Activated T-cell treated with anti-CD3 and anti-CD28 coated beads, Interleukin-2, amount 50 U/mL, for 72 hours (primary cell): Measurements from ENCODE around the gene PET100. TPM values are rescaled to one million over a fixed set of nuclear protein-coding genes. Genes with fewer than 3 reads are reported as not detected.

Source experiments
- ATAC-seq, 2 donors: fragments of 150-1000 bp; cut with Tn5 transposase; replicated peaks in 1 of 2; 2 replicates each; pipeline ENCODE4 v1.10.0; 2021; ENCODE audit warnings: moderate library complexity in 2 of 2, mild to moderate bottlenecking in 1 of 2
- DNase-seq, 2 donors: peaks; one replicate each; pipeline ENCODE4 v3.0.0; 2021 to 2022; ENCODE audit warnings: mixed read lengths in 1 of 2
- H3K27ac Mint-ChIP-seq: one replicate; pipeline ENCODE4 v1.8.0; 2022; ENCODE audit warnings: mild to moderate bottlenecking, moderate library complexity, mixed read lengths
- H3K27me3 Mint-ChIP-seq: one replicate; pipeline ENCODE4 v1.8.0; 2022; ENCODE audit warnings: low read depth, mixed read lengths
- H3K36me3 Mint-ChIP-seq, 2 donors: one replicate each; pipeline ENCODE4 v1.8.0; 2022; ENCODE audit warnings: mixed read lengths in 2 of 2, mild to moderate bottlenecking in 1 of 2; ENCODE audit not compliant: insufficient read depth in 2 of 2
- H3K4me1 Mint-ChIP-seq: one replicate; pipeline ENCODE4 v1.8.0; 2022; ENCODE audit warnings: low read depth, mixed read lengths
- H3K4me3 Mint-ChIP-seq, 2 donors: one replicate each; pipeline ENCODE4 v1.8.0; 2022; ENCODE audit warnings: mild to moderate bottlenecking in 2 of 2, mixed read lengths in 2 of 2, moderate library complexity in 2 of 2
- H3K9me3 Mint-ChIP-seq, 2 donors: one replicate each; pipeline ENCODE4 v1.8.0; 2022; ENCODE audit warnings: mixed read lengths in 2 of 2
- total RNA-seq, 2 donors: library from RNA; stranded (reverse); gene quantifications; one replicate each; pipeline ENCODE4 v1.2.3, GENCODE V29; 2022

PET100 gene, protein sequence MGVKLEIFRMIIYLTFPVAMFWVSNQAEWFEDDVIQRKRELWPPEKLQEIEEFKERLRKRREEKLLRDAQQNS
- total RNA-seq = 10 to 100 TPM; 65.5 to 74.0 TPM

DNA sequence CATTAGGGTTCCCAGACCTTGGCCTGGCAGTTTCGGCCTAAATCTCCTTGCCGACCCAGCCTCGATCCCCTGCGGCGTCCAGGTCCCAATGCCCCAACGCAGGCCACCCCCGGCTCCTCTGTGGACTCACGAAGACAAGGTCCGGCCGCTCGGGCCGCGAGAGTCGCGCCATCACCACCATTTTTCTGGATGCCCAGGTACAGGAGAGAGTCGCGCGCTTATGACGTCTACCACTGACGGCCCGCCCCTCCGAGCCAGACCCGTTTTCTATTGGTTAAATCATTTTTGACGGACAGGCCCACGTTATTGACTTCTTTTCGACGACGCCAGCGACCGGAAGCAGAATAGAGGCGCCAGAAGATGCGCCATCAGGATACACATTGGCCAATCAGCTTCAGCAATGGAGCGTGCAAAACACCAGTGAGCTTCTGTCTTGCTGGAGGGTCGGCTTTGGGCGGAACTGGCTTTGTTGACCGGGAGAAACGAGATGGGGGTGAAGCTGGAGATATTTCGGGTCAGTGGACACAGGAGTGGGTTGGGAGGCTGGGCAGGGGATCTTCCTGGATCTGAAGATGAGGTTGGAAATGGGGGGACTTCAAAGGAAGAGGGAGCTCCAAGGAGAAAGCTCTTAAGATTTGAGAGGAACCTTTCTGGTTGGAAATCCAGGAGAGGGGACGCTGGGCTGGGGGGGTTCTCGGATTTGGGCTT is at the start of gene PET100, which contains the start of gene XAB2:
Gene PET100, plus strand, starts transcription at position 447 of the 708 bp plus-strand sequence. Its CDS starts 41 bp downstream, at position 488.
Gene XAB2, minus strand, starts transcription at position 199 of the 708 bp plus-strand sequence. Its CDS starts 18 bp downstream, at position 181.
- ATAC-seq (peak; percentile 99 to 100), DNase-seq (peak; percentile 95 to 96)
- peaks cover 4 to 6% of the 10 kb centered on the region in 2 donors for H3K36me3 Mint-ChIP-seq
- no peaks in the 10 kb centered on the region for H3K9me3 Mint-ChIP-seq
- peak within 1 kb of the TSS; percentile 97 to 98 for H3K4me3 Mint-ChIP-seq
- peak within 1 kb of the TSS; percentile 99 for H3K27ac Mint-ChIP-seq
- no peaks in the 10 kb centered on the region for H3K27me3 Mint-ChIP-seq
- peaks cover 45% of the 10 kb centered on the region for H3K4me1 Mint-ChIP-seq

DNA sequence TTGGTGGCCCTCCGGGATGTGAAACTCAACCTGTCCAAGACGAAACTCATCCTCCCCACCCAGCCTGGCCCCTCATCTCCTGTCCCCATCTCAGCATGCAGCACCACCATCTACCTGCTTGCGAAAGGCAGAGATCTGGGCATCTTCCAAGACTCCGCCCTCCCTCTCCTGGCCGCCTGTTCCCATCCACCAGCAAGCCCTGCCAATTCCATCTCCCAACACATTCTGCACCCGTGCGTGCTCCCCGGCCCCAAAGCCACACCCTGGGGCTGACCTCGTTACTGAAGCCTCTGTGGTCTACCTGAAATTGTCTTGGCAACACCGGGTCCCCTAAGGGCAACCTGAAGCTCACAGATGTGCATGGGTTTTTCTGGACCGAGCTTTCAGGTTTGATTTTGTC is 47.1 kb upstream of the PET100 start:
- DNase-seq (no peak), ATAC-seq (no peak)
- peaks cover under 1% of the 10 kb centered on the region for H3K27me3 Mint-ChIP-seq
- no peak overlapping the region for H3K4me3 Mint-ChIP-seq
- no peaks in the 10 kb centered on the region for H3K36me3 Mint-ChIP-seq
- no peaks in the 10 kb centered on the region for H3K9me3 Mint-ChIP-seq
- H3K4me1 Mint-ChIP-seq = no peaks in the 10 kb centered on the region
- no peak overlapping the region for H3K27ac Mint-ChIP-seq

DNA sequence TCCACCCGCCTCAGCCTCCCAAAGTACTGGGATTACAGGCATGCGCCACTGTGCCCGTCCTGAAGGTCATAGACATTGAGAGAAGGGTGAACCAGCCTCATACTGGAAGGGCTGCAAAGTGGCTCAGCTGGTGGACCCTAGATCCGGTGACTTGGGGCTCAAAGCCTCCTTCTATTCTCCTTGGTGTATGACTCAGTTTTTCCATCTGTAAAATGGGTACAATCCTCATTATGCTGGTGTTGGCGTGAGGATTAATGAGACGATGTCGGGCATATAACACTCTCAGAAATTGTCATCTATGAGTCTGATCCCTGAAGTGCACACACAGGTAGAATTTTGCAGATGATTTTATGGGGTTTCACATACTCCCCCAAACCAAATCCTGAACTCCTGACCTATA is 39.8 kb upstream of the PET100 start:
- Mint-ChIP-seq H3K36me3 (no peaks in the 10 kb centered on the region), H3K27me3 (peaks cover 16% of the 10 kb centered on the region), H3K9me3 (no peaks in the 10 kb centered on the region), H3K27ac (no peak overlapping the region), H3K4me3 (no peak overlapping the region), H3K4me1 (no peaks in the 10 kb centered on the region)
- DNase-seq = no peak
- no peak for ATAC-seq

DNA sequence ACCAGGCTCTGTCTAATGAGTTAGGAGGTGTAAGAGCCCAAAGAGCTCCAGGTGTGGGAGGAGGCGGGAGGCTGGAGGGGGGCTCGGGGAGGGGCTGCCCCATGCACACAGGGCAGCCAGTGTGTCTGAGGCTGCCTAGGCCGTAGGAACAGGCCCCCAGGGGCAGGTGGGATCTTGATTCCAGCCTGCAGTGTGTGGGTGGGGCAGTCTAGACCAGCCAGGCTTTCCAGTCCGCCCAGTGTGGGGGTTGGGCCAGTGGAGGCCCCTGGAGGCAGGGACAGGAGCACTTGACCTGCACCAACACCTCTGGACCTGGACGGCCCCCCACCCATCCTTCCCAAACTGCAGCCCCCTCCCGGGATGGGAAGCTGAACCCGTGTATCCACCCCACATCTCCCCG is 39.3 kb upstream of the PET100 start:
- peaks cover 3% of the 10 kb centered on the region for H3K4me1 Mint-ChIP-seq
- ATAC-seq (no peak), DNase-seq (no peak)
- no peaks in the 10 kb centered on the region for H3K9me3 Mint-ChIP-seq
- no peak overlapping the region for H3K27ac Mint-ChIP-seq
- no peaks in the 10 kb centered on the region for H3K36me3 Mint-ChIP-seq
- no peak overlapping the region for H3K4me3 Mint-ChIP-seq
- peaks cover 21% of the 10 kb centered on the region for H3K27me3 Mint-ChIP-seq

DNA sequence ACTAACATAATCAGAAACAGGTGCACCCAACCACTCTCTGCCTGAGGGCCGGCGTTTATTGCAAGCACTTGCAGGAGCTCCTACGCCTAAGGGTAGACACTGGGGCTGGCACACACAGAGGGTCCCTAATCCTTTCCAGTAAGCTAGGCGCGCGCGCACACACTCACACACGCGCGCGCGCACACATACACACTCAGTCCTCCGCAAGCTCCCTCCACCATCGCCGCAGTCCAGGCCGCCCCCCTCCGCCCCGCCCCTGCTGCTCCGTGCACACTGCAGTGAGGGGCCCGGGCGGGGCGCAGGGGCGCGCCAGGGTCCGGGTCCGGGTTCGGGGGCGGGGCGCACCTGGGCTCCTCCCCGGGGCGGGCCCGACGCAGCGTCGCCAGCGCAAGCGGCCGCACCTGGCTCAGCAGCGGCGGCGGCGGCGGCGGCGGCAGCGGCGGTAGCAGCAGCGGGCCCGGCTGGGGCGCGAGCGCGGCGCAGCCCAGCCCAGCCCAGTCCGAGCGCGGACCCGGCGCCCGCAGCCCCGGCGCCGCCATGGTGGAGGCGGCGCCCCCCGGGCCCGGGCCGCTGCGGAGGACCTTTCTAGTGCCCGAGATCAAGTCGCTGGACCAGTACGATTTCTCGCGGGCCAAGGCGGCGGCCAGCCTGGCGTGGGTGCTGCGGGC is 34.0 kb upstream of the PET100 start, which contains the start of gene CAMSAP3:
Gene CAMSAP3, plus strand, starts transcription at position 398 of the 668 bp plus-strand sequence. Its CDS starts 140 bp downstream, at position 538.
- Mint-ChIP-seq H3K9me3 (peaks cover 0 to 3% of the 10 kb centered on the region in 2 donors), H3K4me1 (peaks cover 6% of the 10 kb centered on the region), H3K27me3 (peaks cover 45% of the 10 kb centered on the region), H3K36me3 (no peaks in the 10 kb centered on the region), H3K4me3 (peak within 1 kb of the TSS; percentile 78 to 79), H3K27ac (no peak within 1 kb of the TSS)
- DNase-seq = peak; percentile 55 to 70
- ATAC-seq = peak; percentile 87 to 89

DNA sequence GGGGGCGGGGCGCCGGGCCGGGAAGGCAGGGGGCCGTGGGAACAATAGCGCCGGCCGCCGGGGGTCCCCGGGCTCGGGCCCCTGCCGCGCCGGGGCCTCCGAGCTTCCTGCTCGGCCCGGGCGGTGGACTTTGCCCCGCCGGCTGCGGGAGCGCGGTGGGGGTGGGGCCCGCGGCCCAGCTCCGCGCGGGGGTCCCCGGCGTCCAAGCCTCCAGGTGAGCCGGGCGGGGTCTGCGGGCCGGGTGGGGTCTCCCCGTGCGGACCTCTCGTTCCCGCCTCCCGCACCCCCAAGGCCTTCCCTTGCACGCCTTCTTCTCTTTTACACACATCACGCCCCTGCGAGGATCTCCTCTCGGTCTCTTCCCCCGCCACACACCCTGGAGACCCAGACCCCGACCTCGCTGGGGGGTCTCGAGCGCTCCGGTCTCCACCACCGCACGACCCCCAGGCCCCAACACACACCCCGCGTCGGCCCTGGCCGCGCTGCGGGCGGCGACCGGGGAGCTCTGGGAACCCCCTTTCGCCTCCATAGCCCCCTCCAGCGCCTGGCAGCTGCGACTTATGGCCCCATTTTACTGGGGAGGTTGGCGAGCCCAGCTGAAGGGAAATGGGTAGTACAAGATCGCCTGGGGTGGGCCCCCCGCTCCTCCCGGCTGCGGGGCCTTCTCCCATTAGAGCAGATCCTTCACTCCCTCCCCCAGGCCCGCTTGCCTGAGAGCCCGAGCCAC is 33.2 kb upstream of the PET100 start:
- H3K9me3 Mint-ChIP-seq = peaks cover 1 to 7% of the 10 kb centered on the region in 2 donors
- H3K36me3 Mint-ChIP-seq = peaks cover 2 to 3% of the 10 kb centered on the region in 2 donors
- no peak for DNase-seq
- ATAC-seq = peak in 1 of 2 donors; percentile 15
- H3K4me3 Mint-ChIP-seq = peak overlapping the region; percentile 78 to 79
- no peak overlapping the region for H3K27ac Mint-ChIP-seq
- peaks cover 45% of the 10 kb centered on the region for H3K27me3 Mint-ChIP-seq
- H3K4me1 Mint-ChIP-seq = peaks cover 6% of the 10 kb centered on the region

DNA sequence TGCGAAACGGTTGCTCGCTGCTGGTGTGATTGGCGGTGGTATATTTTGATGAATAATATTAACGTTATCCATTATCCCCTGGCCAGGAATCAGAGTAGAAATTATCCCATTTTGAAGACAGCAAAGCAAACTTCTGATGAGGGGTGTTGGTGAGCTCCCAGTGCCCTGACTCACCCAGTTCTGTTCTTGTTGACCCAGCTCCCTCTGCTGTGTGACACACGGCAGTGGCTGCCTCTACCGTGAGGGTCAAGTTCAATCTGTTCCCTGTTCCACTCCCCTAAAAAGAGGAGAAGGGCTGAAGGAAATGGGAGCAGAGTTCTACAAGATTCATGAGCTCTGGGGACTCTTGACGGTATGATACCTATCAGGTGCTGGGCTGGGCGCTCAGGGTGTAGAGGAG is 31.9 kb upstream of the PET100 start:
- Mint-ChIP-seq H3K9me3 (peaks cover 1 to 7% of the 10 kb centered on the region in 2 donors), H3K27ac (no peak overlapping the region), H3K27me3 (peaks cover 45% of the 10 kb centered on the region), H3K36me3 (peaks cover 2 to 3% of the 10 kb centered on the region in 2 donors), H3K4me1 (peaks cover 6% of the 10 kb centered on the region), H3K4me3 (no peak overlapping the region)
- DNase-seq (no peak), ATAC-seq (no peak)

DNA sequence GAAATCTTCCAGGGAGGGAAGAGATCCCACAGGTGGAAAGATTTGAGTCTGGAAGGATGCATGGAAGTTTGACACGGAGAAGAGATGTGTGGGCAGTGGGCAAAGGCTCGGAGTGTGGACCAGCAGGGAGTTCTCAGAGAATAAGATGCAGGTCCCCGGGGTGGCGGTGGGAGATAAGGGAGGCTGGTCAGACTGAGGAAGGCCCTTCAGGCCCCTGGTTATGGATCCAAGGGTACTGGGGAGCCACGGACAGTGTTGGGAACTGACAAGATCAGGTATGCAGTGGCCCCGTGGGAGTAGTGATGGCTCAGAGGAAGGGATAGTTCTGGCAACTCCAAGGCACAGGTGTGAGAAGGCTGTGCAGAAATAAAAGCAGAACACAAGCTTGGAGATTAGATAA is 31.4 kb upstream of the PET100 start:
- Mint-ChIP-seq H3K9me3 (peaks cover 1 to 7% of the 10 kb centered on the region in 2 donors), H3K4me3 (no peak overlapping the region), H3K4me1 (peaks cover 6% of the 10 kb centered on the region), H3K27ac (no peak overlapping the region), H3K27me3 (peaks cover 45% of the 10 kb centered on the region), H3K36me3 (peaks cover 2 to 3% of the 10 kb centered on the region in 2 donors)
- no peak for ATAC-seq
- DNase-seq = no peak

DNA sequence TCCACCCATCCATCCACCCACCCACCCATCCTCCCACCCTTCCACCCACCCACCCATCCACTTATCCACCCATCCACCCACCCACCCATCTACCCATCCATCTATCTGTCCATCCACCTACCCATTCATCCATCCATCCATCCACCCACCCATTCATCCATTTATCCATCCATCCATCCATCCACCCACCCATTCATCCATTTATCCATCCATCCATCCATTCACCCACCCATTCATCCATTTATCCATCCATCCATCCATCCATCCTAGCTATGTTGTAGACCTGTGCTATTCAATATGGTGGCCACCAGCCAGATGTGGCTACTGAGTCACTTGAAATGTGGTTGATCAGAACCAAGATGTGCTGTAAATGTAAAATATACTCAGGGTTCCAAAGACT is 28.9 kb upstream of the PET100 start:
- Mint-ChIP-seq H3K4me3 (no peak overlapping the region), H3K27me3 (peaks cover 22% of the 10 kb centered on the region), H3K27ac (peak overlapping the region; percentile 59), H3K9me3 (peaks cover 1 to 7% of the 10 kb centered on the region in 2 donors), H3K36me3 (peaks cover 2 to 3% of the 10 kb centered on the region in 2 donors), H3K4me1 (no peaks in the 10 kb centered on the region)
- no peak for DNase-seq
- no peak for ATAC-seq

DNA sequence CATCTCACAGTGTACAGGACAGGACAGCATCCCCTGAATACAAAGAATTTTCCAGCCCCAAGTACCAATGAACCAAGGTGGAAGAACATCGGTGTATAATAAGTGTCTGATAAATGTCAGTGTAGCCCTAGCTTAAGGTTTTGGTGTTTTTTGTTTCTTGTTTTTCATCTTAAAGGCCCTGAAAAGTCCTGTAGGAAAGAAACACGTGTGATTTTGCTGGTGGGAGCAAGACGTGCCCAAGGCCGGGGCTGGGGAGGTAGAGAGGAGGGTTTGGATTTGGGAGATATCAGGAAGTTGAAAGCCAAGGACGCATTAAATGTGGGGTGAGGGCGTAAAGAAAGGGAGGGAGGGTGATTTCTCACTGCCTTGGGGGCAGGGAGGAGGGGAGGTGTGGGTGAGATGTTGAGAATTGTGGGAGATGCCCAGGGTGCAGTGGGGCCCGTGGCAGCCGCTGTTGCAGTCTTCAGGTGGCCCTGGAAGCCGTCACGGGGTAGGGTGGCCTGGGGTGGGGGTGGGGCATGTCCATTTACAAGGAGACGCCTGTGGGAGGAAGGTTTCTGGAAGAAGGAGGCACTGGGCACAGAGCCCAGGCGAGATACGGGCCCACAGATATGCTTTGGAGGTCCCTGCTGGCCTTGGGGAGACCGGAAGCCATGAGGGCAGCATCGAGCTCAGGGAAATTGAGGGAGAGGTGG is 27.2 kb upstream of the PET100 start:
- DNase-seq (no peak), ATAC-seq (no peak)
- Mint-ChIP-seq H3K36me3 (peaks cover 2 to 3% of the 10 kb centered on the region in 2 donors), H3K27ac (no peak overlapping the region), H3K4me1 (no peaks in the 10 kb centered on the region), H3K27me3 (peaks cover 16% of the 10 kb centered on the region), H3K4me3 (no peak overlapping the region), H3K9me3 (peaks cover 1 to 7% of the 10 kb centered on the region in 2 donors)

DNA sequence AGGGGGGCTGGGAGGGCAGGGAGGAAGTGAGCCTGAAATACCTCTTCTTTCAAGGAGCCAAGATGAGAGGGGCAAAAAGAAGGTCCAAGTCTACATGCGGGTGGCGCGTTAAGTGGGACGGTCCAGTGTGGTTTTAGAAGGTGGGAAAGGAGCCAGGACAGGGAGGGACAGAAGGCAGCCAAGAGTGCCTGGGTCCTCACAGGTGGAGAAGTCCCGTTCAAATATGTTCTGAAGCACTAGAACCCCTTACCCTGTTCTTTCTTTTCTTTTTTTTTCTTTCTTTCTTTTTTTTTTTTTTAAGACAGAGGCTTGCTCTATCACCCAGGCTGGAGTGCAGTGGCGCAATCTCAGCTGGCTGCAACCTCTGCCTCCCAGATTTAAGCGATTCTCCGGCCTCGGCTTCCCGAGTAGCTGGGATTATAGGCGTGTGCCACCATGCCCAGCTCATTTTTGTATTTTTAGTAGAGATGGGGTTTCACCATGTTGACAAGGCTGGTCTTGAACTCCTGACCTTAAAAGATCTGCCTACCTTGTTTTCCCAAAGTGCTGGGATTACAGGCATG is 26.6 kb upstream of the PET100 start:
- H3K4me3 Mint-ChIP-seq = no peak overlapping the region
- H3K9me3 Mint-ChIP-seq = peaks cover 1 to 7% of the 10 kb centered on the region in 2 donors
- ATAC-seq = no peak
- no peak for DNase-seq
- no peaks in the 10 kb centered on the region for H3K4me1 Mint-ChIP-seq
- peaks cover 2 to 3% of the 10 kb centered on the region in 2 donors for H3K36me3 Mint-ChIP-seq
- H3K27ac Mint-ChIP-seq = no peak overlapping the region
- peaks cover 10% of the 10 kb centered on the region for H3K27me3 Mint-ChIP-seq

DNA sequence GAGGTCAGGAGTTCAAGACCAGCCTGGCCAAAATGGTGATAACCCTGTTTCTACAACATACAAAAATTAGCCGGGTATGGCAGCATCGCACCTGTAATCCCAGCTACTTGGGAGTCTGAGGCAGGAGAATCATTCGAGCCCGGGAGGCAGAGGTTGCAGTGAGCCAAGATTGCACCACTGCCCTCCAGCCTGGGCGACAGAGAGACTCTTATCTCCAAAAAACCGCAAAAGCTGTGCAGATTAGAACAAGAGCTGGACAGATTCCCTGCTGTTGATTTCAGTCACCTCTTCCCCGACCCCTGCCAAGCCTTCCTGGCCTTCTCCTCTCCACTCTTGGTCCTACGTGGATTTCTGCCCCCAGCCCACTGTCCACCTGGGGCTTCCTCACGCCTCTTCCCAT is 25.7 kb upstream of the PET100 start:
- Mint-ChIP-seq H3K27me3 (peaks cover under 1% of the 10 kb centered on the region), H3K27ac (no peak overlapping the region), H3K36me3 (peaks cover 2 to 3% of the 10 kb centered on the region in 2 donors), H3K4me3 (no peak overlapping the region), H3K9me3 (peaks cover 1 to 4% of the 10 kb centered on the region in 2 donors), H3K4me1 (no peaks in the 10 kb centered on the region)
- ATAC-seq = no peak
- DNase-seq = no peak
